ENCODE data around the gene AKAP6.
"Not testable (repeated sequence)": the region's sequence is repeated elsewhere in the genome, so short reads cannot be mapped to it uniquely, and the experiment has no call there.

The AKAP6 gene

DNA sequence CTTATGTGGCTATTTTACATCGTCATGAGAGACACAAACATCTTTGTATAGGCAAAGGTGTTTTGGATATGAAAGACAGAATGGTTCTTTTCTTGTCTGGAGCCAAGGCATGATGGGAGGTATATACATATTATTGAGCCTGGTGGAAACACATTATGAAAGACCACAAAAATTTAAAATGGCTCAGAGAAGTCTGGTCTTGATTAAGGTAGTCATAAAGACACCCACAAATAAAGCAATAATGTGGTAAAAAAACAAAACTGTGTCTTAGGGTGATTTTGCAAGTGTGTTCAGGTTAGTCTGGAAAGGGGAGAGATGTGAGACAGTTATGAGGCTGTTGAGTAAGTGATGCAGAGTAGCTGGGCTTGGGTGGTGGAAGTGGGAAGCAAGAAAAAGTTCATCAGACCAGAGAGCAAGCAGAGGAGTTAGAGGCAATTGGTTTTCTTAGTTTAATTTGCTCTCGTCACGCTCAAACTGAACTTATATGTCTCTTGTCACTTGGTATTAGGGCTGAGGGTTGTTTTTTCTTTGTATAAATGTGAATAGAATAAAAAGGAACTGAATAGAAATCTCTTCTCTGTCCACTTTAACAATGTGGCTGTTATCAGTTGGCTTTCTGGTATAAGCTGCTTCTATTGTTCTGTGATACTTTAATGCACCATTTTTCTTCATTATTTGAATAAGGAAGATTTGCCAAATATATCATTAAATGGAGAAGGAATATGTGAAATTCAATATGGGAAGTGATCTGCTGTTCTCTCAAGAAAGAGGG, 115.0 kb downstream of the AKAP6 start:
- DNase-seq (ENCODE audit: low read depth in 3 of 3, low spot score in 1 of 3), result no peak

DNA sequence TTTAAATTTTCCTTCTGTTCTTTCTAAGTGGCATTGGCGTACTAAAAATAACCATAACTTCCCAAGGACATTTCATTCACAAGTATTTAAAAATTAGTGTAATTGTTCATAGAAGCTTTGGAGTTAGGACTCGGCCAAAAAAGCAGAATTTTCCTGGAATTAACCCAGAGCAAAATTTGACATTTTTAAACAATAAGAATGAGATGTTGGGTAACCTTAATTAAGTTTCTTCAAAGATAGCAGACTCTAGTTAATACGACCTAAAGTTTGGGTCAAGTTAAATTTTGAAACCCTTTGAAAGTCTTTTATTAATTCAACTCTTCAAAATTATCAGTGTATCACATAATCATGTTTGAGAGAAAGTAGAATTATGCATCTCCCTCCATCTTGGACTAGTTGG, 118.3 kb downstream of the AKAP6 start:
- DNase-seq (ENCODE audit: low read depth in 3 of 3, low spot score in 1 of 3), result no peak

DNA sequence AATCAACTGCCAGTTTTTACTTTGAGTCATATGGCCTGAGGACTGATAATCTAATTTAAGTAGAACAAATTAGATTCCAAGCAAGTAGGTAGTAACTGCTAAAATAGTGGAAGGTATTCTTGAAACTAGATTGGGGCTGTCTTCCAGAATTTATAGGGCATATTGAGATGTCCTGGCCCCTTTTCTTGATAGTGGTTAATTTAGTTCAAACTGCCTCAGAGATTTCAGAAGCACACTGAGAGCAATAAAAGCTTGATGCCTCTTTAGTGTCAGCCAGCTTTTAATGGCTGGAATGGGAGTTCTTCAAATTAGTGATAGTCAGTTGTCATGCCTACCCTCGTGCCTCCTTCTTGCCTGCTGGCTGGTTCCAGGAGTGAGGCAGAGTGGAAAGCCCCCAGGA, 120.5 kb downstream of the AKAP6 start:
- no peak for DNase-seq (ENCODE audit: low read depth in 3 of 3, low spot score in 1 of 3)

DNA sequence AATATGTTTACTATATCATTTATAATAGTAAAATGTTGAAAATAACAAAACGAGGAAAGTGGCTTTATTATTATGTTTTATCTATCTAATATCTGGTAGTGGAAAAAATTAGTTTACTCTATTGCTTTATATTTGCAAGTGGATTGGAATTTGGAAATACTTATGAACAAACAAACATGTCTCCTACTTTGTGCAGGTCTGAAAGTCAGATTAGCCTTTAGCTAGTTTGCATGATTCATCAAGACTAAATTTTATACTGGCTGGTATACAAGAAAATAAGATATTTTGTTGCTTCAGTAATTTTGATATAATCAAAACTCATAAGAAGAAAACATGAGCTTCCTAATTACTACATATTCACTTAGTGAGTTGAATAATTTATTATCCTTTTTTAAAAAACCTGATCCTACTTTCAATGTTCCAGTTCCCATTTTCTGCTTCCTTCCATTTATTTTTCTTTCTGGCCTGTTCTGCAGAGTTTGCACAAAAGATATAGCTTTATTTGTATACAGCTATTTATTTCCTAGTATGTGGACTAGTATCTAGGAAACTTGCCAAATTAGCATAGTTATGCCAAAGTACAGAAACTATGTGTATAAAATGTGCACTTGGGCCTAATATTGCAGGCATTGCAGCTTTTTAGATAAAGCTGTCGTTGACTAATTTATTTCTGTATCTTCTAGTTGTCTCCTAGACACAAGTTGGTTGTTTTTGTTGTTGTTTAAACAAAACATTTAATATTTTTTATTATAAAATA, 122.0 kb downstream of the AKAP6 start:
- no peak for DNase-seq (ENCODE audit: low read depth in 3 of 3, low spot score in 1 of 3)

DNA sequence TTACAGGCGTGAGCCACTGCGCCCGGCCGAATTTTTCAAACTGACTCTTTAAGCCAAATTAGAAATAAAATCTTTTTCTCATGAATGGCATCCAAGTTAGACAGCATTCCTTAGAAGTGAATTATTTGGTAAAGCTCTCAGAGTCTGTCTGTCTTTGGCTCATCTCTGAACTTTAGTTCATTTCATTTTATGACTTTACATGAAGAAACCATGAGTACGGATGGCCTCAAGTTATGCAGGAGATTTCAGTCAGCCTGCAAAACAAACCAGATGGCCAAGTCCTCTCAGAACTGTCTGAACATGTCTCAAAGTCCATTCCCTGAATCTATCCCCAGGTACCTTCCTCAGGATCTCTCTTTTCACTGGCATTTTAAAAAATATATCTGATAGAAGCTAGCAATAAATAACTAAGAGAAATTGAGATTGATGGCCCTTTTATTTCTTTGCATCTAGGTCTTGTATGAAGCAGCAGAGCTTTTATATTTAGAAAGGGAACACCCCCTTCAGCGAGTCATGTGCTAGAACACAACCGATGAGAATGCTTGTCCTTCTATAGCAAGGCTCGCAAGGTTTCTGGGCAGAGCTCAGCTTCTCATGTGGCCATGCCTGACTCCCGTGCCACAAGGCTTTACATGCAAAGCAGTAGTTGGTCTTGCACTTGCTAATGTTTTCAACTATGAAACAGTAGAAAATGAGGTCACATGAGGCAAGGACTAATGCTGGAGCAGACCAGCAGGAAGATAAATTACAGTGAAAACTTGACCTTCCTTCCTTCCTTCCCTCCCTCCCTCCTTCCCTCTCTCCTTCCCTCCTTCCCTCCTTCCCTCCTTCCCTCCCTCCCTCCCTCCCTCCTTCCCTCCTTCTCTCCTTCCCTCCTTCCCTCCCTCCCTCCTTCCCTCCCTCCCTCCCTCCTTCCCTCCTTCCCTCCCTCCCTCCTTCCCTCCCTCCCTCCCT, 125.0 kb downstream of the AKAP6 start:
- no peak for DNase-seq (ENCODE audit: low read depth in 3 of 3, low spot score in 1 of 3)

DNA sequence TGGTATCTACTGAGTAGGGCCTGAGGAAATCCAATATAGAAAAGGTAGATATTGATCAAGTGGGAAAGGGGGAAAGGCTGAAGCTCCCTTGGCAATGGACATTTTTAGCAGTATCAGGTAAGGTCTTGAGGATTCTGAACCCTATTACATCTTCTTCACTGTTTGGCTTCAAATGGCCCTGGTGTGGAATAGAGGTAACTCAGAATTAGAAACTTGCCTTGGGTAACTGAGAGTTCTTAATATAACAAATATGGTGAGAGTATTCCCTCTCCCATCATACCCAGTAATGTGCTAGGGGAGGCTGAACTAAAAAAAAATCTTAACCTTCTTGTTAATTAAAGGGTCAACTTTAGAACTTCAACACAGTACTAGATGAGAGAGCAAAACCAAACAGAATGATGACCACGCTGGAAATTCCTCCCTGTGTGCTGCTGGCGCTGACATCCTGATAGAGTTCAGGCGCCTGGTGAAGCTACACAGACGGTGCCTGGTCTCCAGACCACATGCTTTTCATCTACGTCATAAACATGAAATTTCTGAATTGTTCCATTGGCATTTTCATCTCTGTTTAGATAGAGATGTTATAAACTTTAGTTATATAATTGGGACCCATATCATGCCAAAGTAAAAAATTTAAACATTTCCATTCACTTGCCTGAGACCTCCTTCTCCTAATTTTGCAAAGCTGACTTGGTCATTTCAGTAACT, 128.3 kb downstream of the AKAP6 start:
- DNase-seq (ENCODE audit: low read depth in 3 of 3, low spot score in 1 of 3), result no peak

DNA sequence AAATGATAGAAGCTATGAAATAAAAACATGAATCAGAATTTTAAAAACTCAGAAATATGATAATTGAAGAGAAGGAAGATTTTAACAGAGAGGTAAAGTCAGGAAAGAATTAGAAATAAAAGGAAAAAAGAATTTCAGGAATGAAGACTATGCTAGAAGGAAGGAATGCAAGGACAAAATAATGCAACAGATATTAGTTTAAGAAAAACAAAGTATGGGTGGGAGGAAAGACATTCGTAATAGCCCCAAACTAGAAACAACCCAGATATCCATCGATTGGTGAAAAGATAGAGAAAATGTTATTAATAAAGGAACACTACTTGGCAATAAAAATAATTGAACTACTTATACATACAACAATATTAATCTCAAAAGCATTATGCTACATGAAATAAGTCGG, 129.6 kb downstream of the AKAP6 start:
- DNase-seq (ENCODE audit: low read depth in 3 of 3, low spot score in 1 of 3), result no peak

DNA sequence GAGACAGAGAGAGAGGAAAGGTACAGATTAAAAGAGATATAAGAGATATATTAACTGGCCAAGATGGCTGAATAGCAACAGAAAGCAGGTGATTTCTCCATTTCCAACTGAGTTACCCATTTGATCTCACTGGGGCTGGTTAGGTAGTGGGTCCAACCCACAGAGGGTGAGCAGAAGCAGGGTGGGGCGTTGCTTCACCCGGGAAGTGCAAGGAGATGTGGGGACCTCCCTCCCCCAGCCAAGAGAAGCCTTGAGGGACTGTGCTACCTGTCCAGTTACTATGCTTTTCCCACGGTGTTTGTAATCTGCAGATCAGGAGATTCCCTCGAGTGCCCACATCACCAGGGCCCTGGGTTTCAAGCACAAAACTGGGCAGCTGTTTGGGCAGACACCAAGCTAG, 131.2 kb downstream of the AKAP6 start:
- no peak for DNase-seq (ENCODE audit: low read depth in 3 of 3, low spot score in 1 of 3)

DNA sequence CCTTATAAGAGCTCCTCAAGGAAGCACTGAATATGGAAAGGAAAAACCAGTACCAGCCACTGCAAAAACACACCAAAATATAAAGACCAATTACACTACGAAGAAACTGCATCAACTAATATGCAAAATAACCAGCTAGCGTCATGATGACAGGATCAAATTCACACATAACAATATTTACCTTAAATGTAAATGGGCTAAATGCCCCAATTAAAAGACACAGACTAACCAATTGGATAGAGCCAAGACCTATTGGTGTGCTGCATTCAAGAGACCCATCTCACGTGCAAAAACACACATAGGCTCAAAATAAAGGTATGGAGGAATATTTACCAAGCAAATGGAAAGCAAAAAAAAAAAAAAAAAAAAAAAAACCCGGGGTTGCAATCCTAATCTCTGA, 133.5 kb downstream of the AKAP6 start:
- not testable (repeated sequence) for DNase-seq (ENCODE audit: low read depth in 3 of 3, low spot score in 1 of 3)

DNA sequence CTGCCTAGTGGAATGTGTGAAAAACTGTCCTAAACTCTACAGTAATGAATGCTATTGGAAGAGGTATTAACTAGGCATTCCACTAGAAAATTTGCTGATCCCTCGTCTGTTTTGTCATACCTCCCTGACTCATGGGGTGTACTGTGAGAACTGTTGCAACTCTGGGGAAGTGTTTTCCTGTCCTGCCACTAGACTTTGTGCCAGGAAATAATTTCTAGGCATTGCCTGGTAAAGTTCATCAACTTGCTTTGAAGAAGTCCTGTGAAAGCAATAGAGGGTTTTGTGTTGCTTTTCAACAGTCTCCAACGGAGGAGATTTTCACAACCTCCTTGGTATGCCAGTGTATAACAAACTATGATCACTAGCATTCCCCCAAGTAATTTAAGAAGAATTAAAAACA, 139.9 kb downstream of the AKAP6 start:
- DNase-seq (ENCODE audit: low read depth in 3 of 3, low spot score in 1 of 3), result no peak

DNA sequence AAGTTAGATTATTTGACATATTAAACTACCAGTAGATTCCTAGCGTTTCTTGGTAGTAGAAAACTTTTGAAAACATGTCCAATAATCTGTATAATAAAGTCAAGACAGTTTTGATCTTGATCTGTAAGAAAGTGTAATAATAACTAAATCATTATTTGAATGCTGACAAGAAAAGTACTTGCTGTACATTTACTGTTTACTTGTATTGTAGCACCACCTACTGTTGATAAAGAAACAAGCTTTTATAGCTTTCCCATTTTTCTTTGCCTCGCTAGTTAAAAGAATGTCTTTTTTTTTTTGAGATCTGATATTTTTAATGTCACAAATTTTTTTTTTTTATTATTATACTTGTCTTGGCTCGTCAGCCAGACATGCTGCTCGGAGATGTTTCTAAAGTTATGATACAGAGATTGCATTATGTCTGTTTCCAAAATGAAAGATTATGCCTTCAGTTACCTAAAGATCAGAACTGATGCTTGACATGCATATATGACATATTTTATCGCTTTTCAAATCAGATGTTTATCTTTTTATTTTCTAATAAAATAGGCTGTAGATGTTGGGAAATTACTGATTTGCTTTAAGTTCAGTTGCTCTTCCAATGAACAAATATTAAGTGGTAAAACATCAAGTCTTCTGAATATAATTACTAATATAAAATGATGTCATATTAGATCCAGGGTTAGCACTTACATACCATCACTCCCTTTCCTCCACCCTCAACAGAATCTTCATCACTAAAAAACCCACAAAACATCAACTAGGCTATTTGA, 140.5 kb downstream of the AKAP6 start:
- DNase-seq (ENCODE audit: low read depth in 3 of 3, low spot score in 1 of 3), result no peak

DNA sequence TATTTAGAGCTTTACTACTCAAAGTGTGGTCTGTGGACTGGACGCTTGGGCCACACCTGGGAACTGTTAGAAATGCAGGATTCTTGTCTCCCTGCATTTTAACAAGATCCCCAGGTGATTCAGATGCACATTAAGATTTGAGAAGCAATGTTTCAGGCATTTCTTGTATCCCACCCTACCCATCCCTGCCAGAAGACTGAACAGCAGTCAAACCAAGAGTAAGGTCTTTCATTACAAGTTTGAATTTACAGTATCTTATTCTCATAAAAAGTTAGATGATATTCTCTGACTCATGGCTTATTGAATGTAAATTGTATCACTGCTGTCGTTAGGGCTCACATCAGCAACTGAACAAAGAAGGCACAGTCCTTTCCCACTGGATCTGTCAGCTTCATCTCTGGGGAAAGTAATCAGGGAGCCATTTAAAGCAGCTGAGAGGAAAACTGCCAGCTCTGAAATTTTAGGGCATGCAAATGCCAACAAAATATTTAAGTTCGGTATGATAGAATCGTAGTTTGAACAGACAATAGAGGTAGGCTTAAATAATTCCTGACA, 141.1 kb downstream of the AKAP6 start:
- no peak for DNase-seq (ENCODE audit: low read depth in 3 of 3, low spot score in 1 of 3)

DNA sequence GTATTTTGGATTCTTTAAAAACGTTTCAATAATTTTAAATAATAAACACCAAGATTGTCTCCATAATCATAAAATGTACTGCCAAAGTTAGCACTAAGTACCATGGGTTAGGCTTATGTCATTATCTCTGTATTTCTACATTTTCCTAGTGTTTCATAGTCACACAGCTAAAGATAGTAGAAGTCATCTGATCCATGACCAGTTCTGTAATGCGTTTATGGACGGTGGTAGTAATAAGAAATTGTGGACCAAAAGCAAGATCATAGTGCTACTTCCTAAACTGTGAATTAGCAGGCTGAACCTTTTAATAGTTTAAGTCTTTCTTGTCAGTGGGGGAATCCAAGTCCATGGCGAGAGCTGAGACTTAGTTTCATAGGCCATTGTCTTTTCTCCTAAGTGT, 142.1 kb downstream of the AKAP6 start:
- no peak for DNase-seq (ENCODE audit: low read depth in 3 of 3, low spot score in 1 of 3)

DNA sequence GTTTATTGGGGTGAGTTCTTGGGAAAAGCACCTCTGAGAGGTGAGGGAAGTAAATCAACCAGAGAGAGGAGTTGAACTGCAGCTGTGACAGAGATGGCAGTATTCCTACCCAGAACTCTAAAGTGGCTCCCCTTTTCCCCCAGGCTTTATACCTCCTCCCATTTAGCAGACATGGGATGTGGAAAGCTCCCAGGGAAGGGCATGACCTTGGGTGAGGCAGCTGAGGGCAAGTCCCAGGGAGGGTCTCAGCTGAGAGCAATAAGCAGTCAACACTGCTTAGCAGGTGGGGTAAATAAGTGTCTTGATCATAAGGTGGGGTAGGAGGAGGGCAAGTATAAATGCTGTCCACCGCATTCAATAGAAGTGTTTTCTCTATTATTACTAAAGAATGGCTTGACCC, 143.0 kb downstream of the AKAP6 start:
- DNase-seq (ENCODE audit: low read depth in 3 of 3, low spot score in 1 of 3), result no peak

DNA sequence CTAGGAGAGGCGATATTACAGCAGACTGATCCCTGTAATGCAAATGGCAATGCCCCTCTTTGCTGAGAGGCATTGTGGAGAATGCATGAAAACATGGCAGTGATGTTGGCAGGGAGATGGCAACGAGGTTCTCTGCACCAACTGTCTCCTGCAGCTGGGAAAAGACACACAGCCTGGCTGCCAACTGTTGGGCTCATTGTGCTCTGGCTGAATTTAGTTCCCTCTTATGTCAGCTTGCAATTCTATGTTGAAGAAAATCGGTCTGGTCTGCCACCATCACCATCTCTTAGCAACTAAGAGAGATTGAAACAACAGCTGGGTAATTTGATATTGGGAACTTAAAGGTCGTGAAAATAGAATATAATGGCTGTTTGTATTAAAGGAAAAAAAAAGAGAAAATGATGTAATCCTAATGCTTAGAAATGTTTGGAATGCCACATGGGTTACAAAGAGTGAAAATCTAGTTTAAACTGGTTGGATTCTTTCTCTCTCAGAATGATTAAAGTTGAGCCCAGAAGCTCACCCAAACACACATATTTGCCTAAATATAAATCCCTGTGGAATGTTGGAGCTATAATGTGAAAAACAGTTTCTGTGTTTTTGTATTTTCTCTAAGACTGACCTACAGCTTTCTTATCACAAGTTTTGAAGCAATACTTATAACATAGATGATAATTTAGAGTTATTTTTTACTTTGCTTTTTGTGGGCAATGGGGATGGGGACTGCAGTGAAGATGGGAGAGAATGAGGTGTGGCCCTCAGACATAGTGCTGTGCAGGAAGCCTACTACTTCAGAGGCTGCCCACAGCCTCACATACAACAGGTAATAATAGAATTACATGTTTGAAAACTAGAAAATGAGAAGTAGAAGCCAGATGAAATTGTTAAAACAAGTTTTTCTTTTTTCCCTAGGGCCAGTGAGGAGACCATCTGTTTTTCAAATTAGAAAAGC, 143.7 kb downstream of the AKAP6 start:
- no peak for DNase-seq (ENCODE audit: low read depth in 3 of 3, low spot score in 1 of 3)

DNA sequence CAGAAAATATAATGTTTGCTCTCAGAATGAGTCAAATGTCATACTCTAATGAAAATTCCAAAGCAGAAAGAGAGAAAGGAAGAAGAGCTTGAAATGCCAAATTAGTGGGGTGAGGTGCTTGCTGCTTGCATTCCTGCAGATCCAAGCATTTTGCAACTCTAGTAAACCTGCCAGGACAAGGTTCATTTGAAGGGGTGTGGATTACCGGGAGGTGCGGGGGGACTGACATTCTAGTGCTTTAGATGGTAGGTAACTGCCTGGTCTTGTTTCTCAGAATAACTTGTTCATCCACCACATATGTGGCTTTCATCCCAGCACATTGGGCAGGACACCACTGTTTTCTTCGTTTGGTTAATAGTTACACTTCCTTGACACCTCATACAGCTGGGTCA, 144.4 kb downstream of the AKAP6 start:
- no peak for DNase-seq (ENCODE audit: low read depth in 3 of 3, low spot score in 1 of 3)

DNA sequence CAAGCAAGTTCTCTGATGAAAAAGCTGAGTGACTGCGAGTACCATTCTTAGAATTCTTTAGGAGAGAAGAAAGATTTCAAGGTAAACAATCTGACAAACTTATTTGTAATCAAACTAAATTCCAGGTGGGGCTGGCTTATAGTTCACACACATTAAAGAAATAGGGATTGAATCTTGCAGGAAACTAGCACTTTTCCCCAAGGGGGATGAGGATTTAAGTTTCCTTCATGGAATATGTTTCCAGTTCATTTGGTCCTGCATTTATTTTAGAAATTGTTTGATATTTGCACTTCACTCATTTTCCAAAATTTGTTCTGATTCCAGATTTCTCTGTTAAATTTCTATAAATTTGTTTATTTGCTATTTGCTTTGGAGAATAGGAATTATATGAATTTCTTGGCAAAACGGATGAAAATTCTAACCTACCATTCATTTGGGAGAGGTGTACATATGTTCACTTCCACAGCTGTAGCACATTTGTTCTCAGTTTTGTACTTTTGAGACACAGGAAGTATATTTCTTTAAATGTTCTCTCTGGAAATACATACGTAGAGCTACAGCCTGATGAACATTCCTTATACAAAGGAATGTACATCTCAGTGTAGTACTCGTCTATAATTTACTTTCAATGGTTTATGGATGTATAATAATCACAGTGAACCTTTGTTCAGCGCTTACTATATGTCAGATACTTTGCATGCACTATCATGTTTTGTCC, 145.5 kb downstream of the AKAP6 start:
- no peak for DNase-seq (ENCODE audit: low read depth in 3 of 3, low spot score in 1 of 3)

DNA sequence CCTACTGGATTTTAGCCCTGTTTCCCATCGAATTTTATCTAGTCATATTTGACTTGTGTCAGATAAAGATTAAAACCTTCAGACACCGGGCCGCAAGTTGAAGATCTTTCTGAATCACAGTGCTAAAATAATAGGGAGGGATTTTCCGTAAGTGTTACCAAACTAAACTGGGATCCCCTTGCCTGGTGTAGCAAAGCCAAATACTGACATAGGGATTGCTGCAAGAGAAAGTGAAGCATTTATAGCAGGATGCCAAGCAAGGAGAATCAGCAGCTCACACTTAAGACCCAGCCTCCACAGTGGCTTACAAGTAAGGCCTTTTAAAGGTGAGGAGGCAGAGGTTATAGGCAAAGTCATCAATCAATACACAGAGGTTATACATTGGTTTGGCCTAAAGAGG, 147.4 kb downstream of the AKAP6 start:
- DNase-seq (ENCODE audit: low read depth in 3 of 3, low spot score in 1 of 3), result no peak

Data from stimulated activated CD4-positive, alpha-beta T cell treated with anti-CD3 and anti-CD28 coated beads, TNF-alpha, amount 100 ng/mL, for 1 hour (primary cell).